Measurements from ENCODE around the gene AWAT1.
"Not testable (repeated sequence)": the region's sequence is repeated elsewhere in the genome, so short reads cannot be mapped to it uniquely, and the experiment has no call there.

AWAT1 gene

GRCh38 chrX:70262952-70263567 lies 28.6 kb downstream of the AWAT1 start:
- DNase-seq (ENCODE audit: low read depth): no peak

GRCh38 chrX:70264784-70265183 lies 30.3 kb downstream of the AWAT1 start:
- no peak for DNase-seq (ENCODE audit: low read depth)

- no peak for DNase-seq (ENCODE audit: low read depth)
Observed at GRCh38 chrX:70268034-70268433, 33.6 kb downstream of the AWAT1 start, which contains the start of gene ARR3. ARR3 (plus strand) TSS chrX:70268334; CDS start chrX:70269386, 1,052 bp downstream.

GRCh38 chrX:70274029-70274428 lies 39.6 kb downstream of the AWAT1 start:
- DNase-seq (ENCODE audit: low read depth): not testable (repeated sequence)

- DNase-seq (ENCODE audit: low read depth): no peak
Observed at GRCh38 chrX:70279081-70279480, 44.6 kb downstream of the AWAT1 start.

GRCh38 chrX:70280573-70280972 lies 46.1 kb downstream of the AWAT1 start:
- no peak for DNase-seq (ENCODE audit: low read depth)

- DNase-seq (ENCODE audit: low read depth): no peak
Observed at GRCh38 chrX:70281951-70282350, 47.5 kb downstream of the AWAT1 start, which contains the start of gene RAB41. RAB41 (plus strand) TSS chrX:70282172; CDS start chrX:70282218, 46 bp downstream.

GRCh38 chrX:70289168-70289792 lies 54.8 kb downstream of the AWAT1 start:
- no peak for DNase-seq (ENCODE audit: low read depth)

Data from stimulated activated CD8-positive, alpha-beta memory T cell treated with anti-CD3 and anti-CD28 coated beads, Interleukin-12 subunit alpha, Interleukin-12 subunit beta, amount 100 ng/mL, for 4 hours (primary cell).